HepG2 (cell line): ENCODE results near the gene KIF22. TPM values are rescaled to one million over a fixed set of nuclear protein-coding genes. Genes with fewer than 3 reads are reported as not detected.
A peak's percentile ranks its signal among the peaks of the same experiment; 100 is the strongest.

Experiments
- ATF7-NPFF ChIP-seq: sonication (generic); formaldehyde crosslinking; IDR thresholded peaks from 2 replicates; pipeline ENCODE4 v1.8.1; 2023; ENCODE audit warnings: mild to moderate bottlenecking, low read depth, missing genetic modification reagents, moderate library complexity
- ELF3 ChIP-seq: IDR thresholded peaks from 2 replicates; pipeline ENCODE4 v1.6.1; 2016; ENCODE audit warnings: missing genetic modification reagents, missing compliant biosample characterization
- FOXA1 ChIP-seq, 2 experiments: fragments of 450-650 bp in 1 of 2; sonication (generic) in 1 of 2; formaldehyde crosslinking in 1 of 2; IDR thresholded peaks; 2 replicates each; pipeline versions ENCODE4 v1.4.0 to v1.6.1; 2016 to 2020; ENCODE audit warnings: missing genetic modification reagents in 1 of 2
- GABPB1 ChIP-seq: IDR thresholded peaks from 2 replicates; pipeline ENCODE4 v1.6.1; 2016; ENCODE audit warnings: mild to moderate bottlenecking, missing genetic modification reagents, moderate library complexity, missing compliant biosample characterization
- KDM1A ChIP-seq: IDR thresholded peaks from 2 replicates; pipeline ENCODE4 v1.6.1; 2016; ENCODE audit warnings: missing compliant biosample characterization
- KDM5B ChIP-seq: sonication (generic); formaldehyde crosslinking; IDR thresholded peaks from 2 replicates; pipeline ENCODE4 v1.4.0; 2020; ENCODE audit warnings: missing genetic modification reagents, mild to moderate bottlenecking, borderline replicate concordance
- MYC ChIP-seq: sonication (generic); formaldehyde crosslinking; IDR thresholded peaks from 2 replicates; pipeline ENCODE4 v1.9.0; 2021; ENCODE audit warnings: missing genetic modification reagents, borderline replicate concordance
- NFRKB ChIP-seq: fragments of 450-650 bp; IDR thresholded peaks from 2 replicates; pipeline ENCODE4 v1.6.1; 2017
- POGK ChIP-seq: sonication (generic); formaldehyde crosslinking; conservative IDR thresholded peaks from 2 replicates; pipeline ENCODE4 v1.8.0; 2022; ENCODE audit warnings: mild to moderate bottlenecking, moderate library complexity, missing genetic modification reagents
- SRF ChIP-seq: IDR thresholded peaks from 2 replicates; pipeline ENCODE4 v1.6.1; 2011; ENCODE audit warnings: mild to moderate bottlenecking, low read depth, low read length, moderate library complexity
- SRSF9 ChIP-seq: fragments of 200-400 bp; formaldehyde crosslinking; IDR thresholded peaks from 2 replicates; pipeline ENCODE4 v1.6.1; 2018; ENCODE audit warnings: borderline replicate concordance, mild to moderate bottlenecking, low read depth, low read length; ENCODE audit not compliant: insufficient read depth, poor library complexity, severe bottlenecking
- TCF7L2 ChIP-seq: IDR thresholded peaks from 2 replicates; pipeline ENCODE4 v1.6.1; 2011; ENCODE audit warnings: mild to moderate bottlenecking, low read depth, low read length, moderate library complexity
- XRCC5 ChIP-seq: fragments of 200-400 bp; formaldehyde crosslinking; optimal IDR thresholded peaks from 2 replicates; pipeline ENCODE3; 2017; ENCODE audit warnings: mild to moderate bottlenecking, low read length
- ZBTB3 ChIP-seq: sonication (generic); formaldehyde crosslinking; IDR thresholded peaks from 2 replicates; pipeline ENCODE4 v1.4.0; 2020; ENCODE audit warnings: low read depth, mild to moderate bottlenecking, moderate library complexity, missing genetic modification reagents, borderline replicate concordance
- ZNF878 ChIP-seq: sonication (generic); formaldehyde crosslinking; IDR thresholded peaks from 2 replicates; pipeline ENCODE4 v1.8.1; 2023; ENCODE audit warnings: mild to moderate bottlenecking, missing genetic modification reagents, moderate library complexity
- ZNF891 ChIP-seq: sonication (generic); formaldehyde crosslinking; IDR thresholded peaks from 2 replicates; pipeline ENCODE4 v1.5.0; 2020; ENCODE audit warnings: mild to moderate bottlenecking, missing genetic modification reagents
- polyA plus RNA-seq, 8 experiments: library from polyadenylated mRNA; depleted of rRNA in 3 of 8; stranded (reverse) in 7 of 8; unstranded in 1 of 8; fragments of >200 nt; fragmentation: Illumina TruSeq in 4 of 8; extraction: Trizol in 4 of 8; gene quantifications; 2 replicates each; pipeline versions ENCODE4 v1.2.1 to v1.2.3, GENCODE V29; 2011 to 2016; ENCODE audit warnings: low read depth in 4 of 8, missing spikeins in 1 of 8, mixed read lengths in 1 of 8; ENCODE audit not compliant: insufficient read depth in 1 of 8
- total RNA-seq, 5 experiments: library from RNA; depleted of rRNA; stranded (reverse); fragments of >200 nt; fragmentation: Illumina TruSeq; extraction: Trizol; gene quantifications; 2 replicates each; pipeline ENCODE4 v1.2.3, GENCODE V29; 2016; ENCODE audit warnings: low read depth in 1 of 5
- TF ChIP-seq, protein P1 (sequence below): sonication (generic); formaldehyde crosslinking; IDR thresholded peaks from 2 replicates; pipeline ENCODE4 v1.4.0; 2020; ENCODE audit warnings: mild to moderate bottlenecking, missing genetic modification reagents
- TF ChIP-seq, protein P2 (sequence below): sonication (generic); formaldehyde crosslinking; IDR thresholded peaks from 2 replicates; pipeline ENCODE4 v1.4.0; 2020; ENCODE audit warnings: missing genetic modification reagents, mild to moderate bottlenecking, borderline replicate concordance
- TF ChIP-seq, protein P3 (sequence below): sonication (generic); formaldehyde crosslinking; IDR thresholded peaks from 2 replicates; pipeline ENCODE4 v1.8.1; 2023; ENCODE audit warnings: mild to moderate bottlenecking, inconsistent platforms, moderate library complexity, missing genetic modification reagents, borderline replicate concordance
- TF ChIP-seq, protein P4 (sequence below): IDR thresholded peaks from 2 replicates; pipeline ENCODE4 v1.6.1; 2016; ENCODE audit warnings: missing biosample characterization, missing genetic modification reagents, low read depth

Gene KIF22
- total and polyA plus RNA-seq, 2 of the 13 experiments (the other 11 are each of a cell fraction or from before 2014, with no cell fraction given) = 95.8 to 118 TPM

DNA sequence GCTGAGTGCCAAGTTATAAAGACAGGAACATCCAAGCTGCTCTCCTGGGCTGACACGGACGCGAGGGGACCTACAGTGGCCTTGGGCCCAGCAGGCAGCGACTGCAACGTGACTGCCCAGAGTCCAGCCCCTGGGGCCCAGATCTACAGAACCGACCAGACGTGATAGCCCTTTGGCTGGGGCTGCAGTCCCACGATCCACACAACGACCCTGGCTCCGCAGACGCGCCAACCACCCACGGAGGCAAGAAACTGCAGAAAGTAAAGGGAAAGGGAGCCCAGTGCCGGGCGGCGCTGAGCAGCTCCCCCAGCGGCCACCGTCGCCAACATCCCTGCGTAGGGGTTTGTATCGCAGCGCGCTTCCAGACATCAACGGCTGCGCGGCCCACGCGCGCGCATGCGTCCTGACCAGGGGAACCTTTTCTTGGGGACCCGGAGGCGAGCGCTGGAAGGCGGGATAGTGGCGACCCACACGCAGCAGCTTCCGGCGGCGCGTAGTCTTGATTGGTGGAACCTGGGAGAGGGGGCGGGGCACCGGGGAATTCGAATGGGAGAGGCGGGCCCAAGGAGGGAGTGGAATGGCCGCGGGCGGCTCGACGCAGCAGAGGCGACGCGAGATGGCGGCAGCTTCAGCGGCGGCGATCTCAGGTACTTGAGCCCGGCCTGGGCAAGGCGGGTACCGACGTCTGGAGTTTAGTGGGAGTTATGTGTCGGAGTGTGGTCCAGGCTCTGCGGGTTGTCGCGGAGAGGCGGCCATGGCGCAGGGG, at the start of gene KIF22 (continued):
- peak; percentile 96 for TF ChIP-seq ZNF878 (CRISPR knock-in tag)
- peak; percentile 70 for TF ChIP-seq ELF3
- peak; percentile 95; the same call in 1 of the 2 replicates for TF ChIP-seq KDM5B
- TF ChIP-seq GABPB1 (CRISPR knock-in tag) = peak; percentile 99
- TF ChIP-seq SRSF9 = no peak
- no peak for TF ChIP-seq NFRKB
- TF ChIP-seq, protein P1, sequence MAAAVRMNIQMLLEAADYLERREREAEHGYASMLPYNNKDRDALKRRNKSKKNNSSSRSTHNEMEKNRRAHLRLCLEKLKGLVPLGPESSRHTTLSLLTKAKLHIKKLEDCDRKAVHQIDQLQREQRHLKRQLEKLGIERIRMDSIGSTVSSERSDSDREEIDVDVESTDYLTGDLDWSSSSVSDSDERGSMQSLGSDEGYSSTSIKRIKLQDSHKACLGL (CRISPR knock-in tag) = peak; percentile 84; the same call in 1 of the 2 replicates
- TF ChIP-seq MYC (CRISPR knock-in tag) = peak; percentile 89
- 0 out of 2 replicates have a peak, but pooled peaks have one; percentile 77 for TF ChIP-seq ZBTB3 (CRISPR knock-in tag)
- TF ChIP-seq, protein P2, sequence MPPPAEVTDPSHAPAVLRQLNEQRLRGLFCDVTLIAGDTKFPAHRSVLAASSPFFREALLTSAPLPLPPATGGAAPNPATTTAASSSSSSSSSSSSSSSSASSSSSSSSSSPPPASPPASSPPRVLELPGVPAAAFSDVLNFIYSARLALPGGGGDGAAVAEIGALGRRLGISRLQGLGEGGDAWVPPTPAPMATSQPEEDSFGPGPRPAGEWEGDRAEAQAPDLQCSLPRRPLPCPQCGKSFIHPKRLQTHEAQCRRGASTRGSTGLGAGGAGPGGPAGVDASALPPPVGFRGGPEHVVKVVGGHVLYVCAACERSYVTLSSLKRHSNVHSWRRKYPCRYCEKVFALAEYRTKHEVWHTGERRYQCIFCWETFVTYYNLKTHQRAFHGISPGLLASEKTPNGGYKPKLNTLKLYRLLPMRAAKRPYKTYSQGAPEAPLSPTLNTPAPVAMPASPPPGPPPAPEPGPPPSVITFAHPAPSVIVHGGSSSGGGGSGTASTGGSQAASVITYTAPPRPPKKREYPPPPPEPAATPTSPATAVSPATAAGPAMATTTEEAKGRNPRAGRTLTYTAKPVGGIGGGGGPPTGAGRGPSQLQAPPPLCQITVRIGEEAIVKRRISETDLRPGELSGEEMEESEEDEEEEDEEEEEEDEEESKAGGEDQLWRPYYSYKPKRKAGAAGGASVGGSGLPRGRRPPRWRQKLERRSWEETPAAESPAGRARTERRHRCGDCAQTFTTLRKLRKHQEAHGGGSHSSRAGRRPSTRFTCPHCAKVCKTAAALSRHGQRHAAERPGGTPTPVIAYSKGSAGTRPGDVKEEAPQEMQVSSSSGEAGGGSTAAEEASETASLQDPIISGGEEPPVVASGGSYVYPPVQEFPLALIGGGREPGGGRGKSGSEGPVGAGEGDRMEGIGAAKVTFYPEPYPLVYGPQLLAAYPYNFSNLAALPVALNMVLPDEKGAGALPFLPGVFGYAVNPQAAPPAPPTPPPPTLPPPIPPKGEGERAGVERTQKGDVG (CRISPR knock-in tag) = peak; percentile 83
- TF ChIP-seq XRCC5 = peak; percentile 99
- TF ChIP-seq ZNF891 (CRISPR knock-in tag) = peak; percentile 66
- TF ChIP-seq, protein P3, sequence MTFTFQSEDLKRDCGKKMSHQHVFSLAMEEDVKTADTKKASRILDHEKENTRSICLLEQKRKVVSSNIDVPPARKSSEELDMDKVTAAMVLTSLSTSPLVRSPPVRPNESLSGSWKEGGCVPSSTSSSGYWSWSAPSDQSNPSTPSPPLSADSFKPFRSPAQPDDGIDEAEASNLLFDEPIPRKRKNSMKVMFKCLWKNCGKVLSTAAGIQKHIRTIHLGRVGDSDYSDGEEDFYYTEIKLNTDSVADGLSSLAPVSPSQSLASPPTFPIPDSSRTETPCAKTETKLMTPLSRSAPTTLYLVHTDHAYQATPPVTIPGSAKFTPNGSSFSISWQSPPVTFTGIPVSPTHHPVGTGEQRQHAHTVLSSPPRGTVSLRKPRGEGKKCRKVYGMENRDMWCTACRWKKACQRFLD (CRISPR knock-in tag) = no peak
- no peak for TF ChIP-seq FOXA1 (IDR thresholded peaks at IDR 0.05)
- TF ChIP-seq FOXA1 (CRISPR knock-in tag; IDR thresholded peaks at IDR 0.05) = peak; percentile 1; the same call in 1 of the 2 replicates
- TF ChIP-seq ATF7-NPFF = peak; percentile 91
- TF ChIP-seq, protein P4, sequence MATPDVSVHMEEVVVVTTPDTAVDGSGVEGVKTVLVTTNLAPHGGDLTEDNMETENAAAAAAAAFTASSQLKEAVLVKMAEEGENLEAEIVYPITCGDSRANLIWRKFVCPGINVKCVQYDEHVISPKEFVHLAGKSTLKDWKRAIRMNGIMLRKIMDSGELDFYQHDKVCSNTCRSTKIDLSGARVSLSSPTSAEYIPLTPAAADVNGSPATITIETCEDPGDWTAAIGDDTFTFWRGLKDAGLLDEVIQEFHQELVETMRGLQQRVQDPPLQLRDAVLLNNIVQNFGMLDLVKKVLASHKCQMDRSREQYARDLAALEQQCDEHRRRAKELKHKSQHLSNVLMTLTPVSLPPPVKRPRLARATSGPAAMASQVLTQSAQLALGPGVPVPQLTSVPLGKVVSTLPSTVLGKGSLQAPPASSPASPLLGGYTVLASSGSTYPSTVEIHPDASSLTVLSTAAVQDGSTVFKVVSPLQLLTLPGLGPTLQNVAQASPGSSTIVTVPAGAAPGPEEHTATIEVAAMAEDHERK (CRISPR knock-in tag) = peak; percentile 78; the same call in 1 of the 2 replicates
- TF ChIP-seq TCF7L2 = no peak
- peak; percentile 89 for TF ChIP-seq POGK (CRISPR knock-in tag)
- TF ChIP-seq KDM1A (CRISPR knock-in tag) = peak; percentile 71; the same call in 1 of the 2 replicates
- peak; percentile 48; the same call in 1 of the 2 replicates for TF ChIP-seq SRF
